Thoracic aorta (tissue), 2 donors: ENCODE results near the gene ACTN1. TPM values are rescaled to one million over a fixed set of nuclear protein-coding genes. Genes with fewer than 3 reads are reported as not detected.

Experiments
- ATAC-seq: fragments of 150-250 bp; one replicate; pipeline ENCODE4 v1.8.0; 2017; ENCODE audit warnings: low read depth; ENCODE audit not compliant: insufficient number of reproducible peaks, low FRiP score
- DNase-seq: peaks from one replicate; pipeline ENCODE4 v3.0.0-alpha.2; 2020; ENCODE audit warnings: low spot score
- H3K27ac ChIP-seq, 2 donors: fragments of 200-600 bp; sonication (generic); 1 replicate in 1 of 2; 2 replicates in 1 of 2; pipeline ENCODE4 v1.5.1; 2016; ENCODE audit warnings: mild to moderate bottlenecking in 2 of 2, moderate library complexity in 2 of 2
- H3K27me3 ChIP-seq: fragments of 200-600 bp; sonication (generic); replicated peaks from 2 replicates; pipeline ENCODE4 v1.6.0; 2016; ENCODE audit warnings: mild to moderate bottlenecking; ENCODE audit not compliant: insufficient read depth
- H3K36me3 ChIP-seq: fragments of 200-600 bp; sonication (generic); one replicate; pipeline ENCODE4 v1.5.1; 2016
- H3K4me1 ChIP-seq, 2 donors: fragments of 200-600 bp; sonication (generic); 1 replicate in 1 of 2; 2 replicates in 1 of 2; pipeline versions ENCODE4 v1.5.1 to v1.6.0; 2016; ENCODE audit warnings: low read depth in 2 of 2, mild to moderate bottlenecking in 1 of 2; ENCODE audit not compliant: control insufficient read depth in 1 of 2
- H3K4me3 ChIP-seq: fragments of 200-600 bp; sonication (generic); 2 replicates; pipeline ENCODE4 v1.5.1; 2016; ENCODE audit warnings: mild to moderate bottlenecking
- H3K9me3 ChIP-seq: fragments of 200-600 bp; sonication (generic); 2 replicates; pipeline ENCODE4 v1.5.1; 2016
- CTCF ChIP-seq: fragments of 200-600 bp; sonication (generic); IDR thresholded peaks from one replicate; pipeline ENCODE4 v1.5.1; 2019; ENCODE audit warnings: antibody characterized with exemption
- total RNA-seq, 2 donors: library from RNA; depleted of rRNA; stranded (reverse); fragments of >200 nt; gene quantifications; one replicate each; pipeline versions ENCODE4 v1.1.0 to v1.2.3, GENCODE V29; 2016

ACTN1 gene
- total RNA-seq, 2 donors from 2014 or later, result 1,201 to 1,291 TPM

- ATAC-seq, result no peak
- Histone ChIP-seq H3K27ac (peak overlapping the region; percentile 100), H3K9me3 (no peaks in the 10 kb centered on the region), H3K4me3 (peak overlapping the region; percentile 48), H3K36me3 (peaks cover 30% of the 10 kb centered on the region), H3K27me3 (no peaks in the 10 kb centered on the region), H3K4me1 (peaks cover 91 to 100% of the 10 kb centered on the region in 2 donors)
- no peak for DNase-seq
- TF ChIP-seq CTCF, result no peak
Measured at GRCh38 chr14:68970038-68970612, 9.0 kb downstream of the ACTN1 start.

GRCh38 chr14:68969278-68970033 lies 9.6 kb downstream of the ACTN1 start:
- DNase-seq (no peak), ATAC-seq (no peak)
- H3K4me1 ChIP-seq, result peaks cover 91 to 100% of the 10 kb centered on the region in 2 donors

GRCh38 chr14:68968721-68969120 lies 10.4 kb downstream of the ACTN1 start:
- peak overlapping the region; percentile 48 for H3K4me3 ChIP-seq
- DNase-seq (no peak), ATAC-seq (no peak)
- no peaks in the 10 kb centered on the region for H3K9me3 ChIP-seq
- peaks cover 18% of the 10 kb centered on the region for H3K36me3 ChIP-seq
- peak overlapping the region; percentile 100 for H3K27ac ChIP-seq
- TF ChIP-seq CTCF, result no peak
- H3K4me1 ChIP-seq, result peaks cover 87 to 100% of the 10 kb centered on the region in 2 donors
- no peaks in the 10 kb centered on the region for H3K27me3 ChIP-seq

More at GRCh38 chr14:68969278-68970033, 9.6 kb downstream of the ACTN1 start:
- no peak for TF ChIP-seq CTCF
- Histone ChIP-seq H3K27me3 (no peaks in the 10 kb centered on the region), H3K9me3 (no peaks in the 10 kb centered on the region), H3K27ac (peak overlapping the region; percentile 100), H3K36me3 (peaks cover 24% of the 10 kb centered on the region), H3K4me3 (peak overlapping the region; percentile 48)

- H3K36me3 ChIP-seq, result peaks cover 11% of the 10 kb centered on the region
- TF ChIP-seq CTCF, result no peak
- H3K4me1 ChIP-seq, result peaks cover 80 to 100% of the 10 kb centered on the region in 2 donors
- H3K9me3 ChIP-seq, result no peaks in the 10 kb centered on the region
- H3K4me3 ChIP-seq, result peak overlapping the region; percentile 48
- ATAC-seq, result no peak
- DNase-seq, result no peak
- H3K27ac ChIP-seq, result peak overlapping the region; percentile 100
- H3K27me3 ChIP-seq, result no peaks in the 10 kb centered on the region
Measured at GRCh38 chr14:68968051-68968450, 11.1 kb downstream of the ACTN1 start.

- DNase-seq (no peak), ATAC-seq (no peak)
- Histone ChIP-seq H3K4me3 (peak overlapping the region; percentile 46), H3K4me1 (peaks cover 80 to 100% of the 10 kb centered on the region in 2 donors), H3K9me3 (no peaks in the 10 kb centered on the region), H3K36me3 (peaks cover 10% of the 10 kb centered on the region), H3K27me3 (no peaks in the 10 kb centered on the region), H3K27ac (peak overlapping the region; percentile 100)
- no peak for TF ChIP-seq CTCF
Measured at GRCh38 chr14:68967459-68967940, 11.6 kb downstream of the ACTN1 start.
